Neural cell (in vitro differentiated cells): ENCODE results near the gene OLIG2. TPM values are rescaled to one million over a fixed set of nuclear protein-coding genes. Genes with fewer than 3 reads are reported as not detected.

ENCODE experiments used
- H2AFZ ChIP-seq: fragments of 200-600, 300-800 bp; sonication (generic), shearing (Covaris generic); 2 replicates; pipeline ENCODE4 v1.6.0; 2014; ENCODE audit warnings: low read depth, mild to moderate bottlenecking, antibody characterized with exemption, low read length, moderate library complexity
- H3F3A ChIP-seq: fragments of 200-600 bp; shearing (Covaris generic); 2 replicates; pipeline ENCODE4 v1.6.1; 2016; ENCODE audit warnings: mild to moderate bottlenecking, moderate library complexity, mixed read lengths, antibody characterized with exemption, low read length; ENCODE audit not compliant: insufficient read depth, poor library complexity, severe bottlenecking
- H3K27ac ChIP-seq: fragments of 200-600, 300-800 bp; sonication (generic), shearing (Covaris generic); 2 replicates; pipeline ENCODE4 v1.5.1; 2014; ENCODE audit warnings: mild to moderate bottlenecking, low read length, moderate library complexity
- H3K27me3 ChIP-seq: fragments of 300-800, 200-600 bp; sonication (generic), shearing (Covaris generic); 2 replicates; pipeline ENCODE4 v1.6.0; 2014; ENCODE audit warnings: mild to moderate bottlenecking, low read depth, low read length, moderate library complexity; ENCODE audit not compliant: insufficient read depth
- H3K36me3 ChIP-seq: fragments of 300-800, 200-600 bp; sonication (generic), shearing (Covaris generic); 2 replicates; pipeline ENCODE4 v1.5.1; 2014; ENCODE audit warnings: mild to moderate bottlenecking, antibody characterized with exemption, low read length, moderate library complexity; ENCODE audit not compliant: insufficient read depth
- H3K4me2 ChIP-seq: fragments of 300-800, 200-600 bp; sonication (generic), shearing (Covaris generic); 2 replicates; pipeline ENCODE4 v1.6.0; 2014; ENCODE audit warnings: mild to moderate bottlenecking, low read length
- H3K4me3 ChIP-seq: fragments of 300-800, 200-600 bp; sonication (generic), shearing (Covaris generic); 2 replicates; pipeline ENCODE4 v1.5.1; 2014; ENCODE audit warnings: mild to moderate bottlenecking, low read length, moderate library complexity
- H3K79me2 ChIP-seq: fragments of 200-600 bp; shearing (Covaris generic); replicated peaks from 2 replicates; pipeline ENCODE4 v1.6.0; 2014; ENCODE audit warnings: mild to moderate bottlenecking, low read length, moderate library complexity; ENCODE audit not compliant: insufficient read depth
- H3K9ac ChIP-seq: fragments of 300-800, 200-600 bp; sonication (generic), shearing (Covaris generic); 2 replicates; pipeline ENCODE4 v1.6.1; 2016; ENCODE audit warnings: mild to moderate bottlenecking, low read length, mixed read lengths
- H3K9me2 ChIP-seq: fragments of 200-600 bp; shearing (Covaris generic); 2 replicates; pipeline ENCODE4 v1.6.1; 2016; ENCODE audit warnings: mild to moderate bottlenecking, low read length, mixed read lengths; ENCODE audit not compliant: insufficient read depth
- H3K9me3 ChIP-seq: fragments of 200-600, 300-800 bp; sonication (generic), shearing (Covaris generic); 2 replicates; pipeline ENCODE4 v1.6.1; 2016; ENCODE audit warnings: mild to moderate bottlenecking, mixed run types, low read length, moderate library complexity, mixed read lengths
- H4K20me1 ChIP-seq: fragments of 200-600 bp; shearing (Covaris generic); 2 replicates; pipeline ENCODE4 v1.6.1; 2016; ENCODE audit warnings: mild to moderate bottlenecking, mixed run types; ENCODE audit not compliant: insufficient read depth
- CTCF ChIP-seq: fragments of 450-650 bp; IDR thresholded peaks from 2 replicates; pipeline ENCODE4 v1.5.1; 2014; ENCODE audit warnings: antibody characterized with exemption, mild to moderate bottlenecking, moderate library complexity; ENCODE audit not compliant: poor library complexity, severe bottlenecking
- EP300 ChIP-seq: fragments of 450-650 bp; conservative IDR thresholded peaks from 2 replicates; pipeline ENCODE4 v1.6.1; 2014; ENCODE audit warnings: antibody characterized with exemption, mild to moderate bottlenecking, moderate library complexity; ENCODE audit not compliant: poor library complexity, severe bottlenecking
- EZH2 ChIP-seq: fragments of 200-600, 300-800 bp; shearing (Covaris generic), sonication (generic); IDR thresholded peaks from 2 replicates; pipeline ENCODE4 v1.6.1; 2014; ENCODE audit warnings: antibody characterized with exemption, low read length, borderline replicate concordance, mild to moderate bottlenecking; ENCODE audit not compliant: insufficient read depth, poor library complexity, severe bottlenecking
- MXI1 ChIP-seq: fragments of 450-650 bp; conservative IDR thresholded peaks from 2 replicates; pipeline ENCODE4 v1.6.1; 2014; ENCODE audit warnings: antibody characterized with exemption, mild to moderate bottlenecking; ENCODE audit not compliant: poor library complexity, severe bottlenecking
- POLR2AphosphoS5 ChIP-seq: IDR thresholded peaks from 2 replicates; pipeline ENCODE4 v1.6.1; 2012
- RAD21 ChIP-seq: fragments of 450-650 bp; conservative IDR thresholded peaks from 2 replicates; pipeline ENCODE4 v1.6.1; 2014; ENCODE audit warnings: antibody characterized with exemption, mild to moderate bottlenecking, moderate library complexity
- REST ChIP-seq: IDR thresholded peaks from 2 replicates; pipeline ENCODE4 v1.6.1; 2012; ENCODE audit warnings: borderline replicate concordance
- SMC3 ChIP-seq: fragments of 450-650 bp; conservative IDR thresholded peaks from 2 replicates; pipeline ENCODE4 v1.6.1; 2014; ENCODE audit warnings: antibody characterized with exemption, mild to moderate bottlenecking, moderate library complexity; ENCODE audit not compliant: poor library complexity
- TAF1 ChIP-seq: IDR thresholded peaks from 2 replicates; pipeline ENCODE4 v1.6.1; 2012; ENCODE audit warnings: low read depth
- polyA plus RNA-seq: library from polyadenylated mRNA; depleted of rRNA; stranded (reverse); fragments of >200 nt; gene quantifications from 2 replicates; pipeline ENCODE4 v1.2.3, GENCODE V29; 2014

OLIG2 gene
- polyA plus RNA-seq, 1 donor from 2014 or later = 0.90 TPM

GRCh38 chr21:33033961-33034413, 8.3 kb downstream of the OLIG2 start:
- Histone ChIP-seq H3K36me3 (no peaks in the 10 kb centered on the region), H3K4me2 (no peak overlapping the region), H3K79me2 (no peaks in the 10 kb centered on the region), H3F3A (no peaks in the 10 kb centered on the region), H4K20me1 (no peaks in the 10 kb centered on the region), H3K9me3 (no peaks in the 10 kb centered on the region), H3K27ac (no peak overlapping the region), H3K4me3 (peak overlapping the region; percentile 41), H3K27me3 (peaks cover 76% of the 10 kb centered on the region), H3K9me2 (no peaks in the 10 kb centered on the region), H3K9ac (no peak overlapping the region), H2AFZ (no peak overlapping the region)
- TF ChIP-seq EZH2 (no peak), CTCF (no peak), RAD21 (no peak), POLR2AphosphoS5 (no peak), SMC3 (no peak), EP300 (no peak), TAF1 (no peak), MXI1 (no peak), REST (no peak)

- H3K27me3 ChIP-seq = peaks cover 65% of the 10 kb centered on the region
- H3K9me3 ChIP-seq = no peaks in the 10 kb centered on the region
- no peak overlapping the region for H3K27ac ChIP-seq
- H3K4me3 ChIP-seq = no peak overlapping the region
- H3K9me2 ChIP-seq = no peaks in the 10 kb centered on the region
- no peaks in the 10 kb centered on the region for H4K20me1 ChIP-seq
- H3F3A ChIP-seq = no peaks in the 10 kb centered on the region
- H3K9ac ChIP-seq = no peak overlapping the region
- H2AFZ ChIP-seq = no peak overlapping the region
- no peak overlapping the region for H3K4me2 ChIP-seq
- no peaks in the 10 kb centered on the region for H3K36me3 ChIP-seq
- no peak for TF ChIP-seq EP300
- no peak for TF ChIP-seq EZH2
- TF ChIP-seq RAD21 = no peak
- no peak for TF ChIP-seq TAF1
- no peak for TF ChIP-seq REST
- no peaks in the 10 kb centered on the region for H3K79me2 ChIP-seq
Measured at GRCh38 chr21:33035147-33035546, 9.4 kb downstream of the OLIG2 start.
